NOMO-1 treated with dmso at 0.1 percent for 144 hours (cell line): ENCODE measurements around the gene RAB3A.
"Not testable (repeated sequence)": the region's sequence is repeated elsewhere in the genome, so short reads cannot be mapped to it uniquely, and the experiment has no call there.

ENCODE experiments used
- DNase-seq: peaks from one replicate; lab custom pipeline; 2025; ENCODE audit not compliant: unreplicated experiment; lab: John Stamatoyannopoulos, UW

The RAB3A gene

DNA sequence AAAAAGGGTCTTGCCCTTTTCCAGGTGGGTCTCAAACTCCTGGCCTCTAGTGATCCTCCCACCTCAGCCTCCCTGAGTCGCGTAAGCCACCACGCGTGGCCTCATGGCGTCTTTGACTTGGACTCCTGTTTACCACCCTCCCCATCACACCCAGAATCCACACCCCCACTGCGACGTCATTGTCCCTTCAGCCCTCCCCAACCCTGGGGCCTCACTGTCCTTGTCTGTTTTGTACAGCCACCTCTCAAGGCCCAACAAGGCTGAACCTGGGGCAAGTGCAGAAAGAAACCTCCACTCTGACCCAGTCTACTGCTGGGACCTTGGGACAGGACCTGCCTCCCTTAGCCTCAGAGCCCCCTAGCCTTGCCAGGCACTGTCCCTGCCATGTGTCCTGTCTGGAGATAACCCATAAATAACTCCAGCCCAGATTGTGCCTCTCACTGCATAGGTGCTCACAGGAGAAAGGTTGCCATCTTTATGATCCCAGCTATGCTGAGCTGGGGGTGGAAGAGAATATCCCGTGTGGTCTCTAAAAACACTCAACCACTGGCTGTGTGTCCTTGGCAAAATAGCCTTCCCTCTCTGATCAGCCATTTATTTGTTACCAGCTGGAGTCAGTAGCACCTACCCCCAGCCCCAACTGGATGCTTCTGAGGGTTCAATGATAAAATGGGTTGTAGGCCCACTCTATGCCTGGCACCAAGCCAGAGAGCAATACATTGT lies 32.1 kb downstream of the RAB3A start:
- no peak for DNase-seq

DNA sequence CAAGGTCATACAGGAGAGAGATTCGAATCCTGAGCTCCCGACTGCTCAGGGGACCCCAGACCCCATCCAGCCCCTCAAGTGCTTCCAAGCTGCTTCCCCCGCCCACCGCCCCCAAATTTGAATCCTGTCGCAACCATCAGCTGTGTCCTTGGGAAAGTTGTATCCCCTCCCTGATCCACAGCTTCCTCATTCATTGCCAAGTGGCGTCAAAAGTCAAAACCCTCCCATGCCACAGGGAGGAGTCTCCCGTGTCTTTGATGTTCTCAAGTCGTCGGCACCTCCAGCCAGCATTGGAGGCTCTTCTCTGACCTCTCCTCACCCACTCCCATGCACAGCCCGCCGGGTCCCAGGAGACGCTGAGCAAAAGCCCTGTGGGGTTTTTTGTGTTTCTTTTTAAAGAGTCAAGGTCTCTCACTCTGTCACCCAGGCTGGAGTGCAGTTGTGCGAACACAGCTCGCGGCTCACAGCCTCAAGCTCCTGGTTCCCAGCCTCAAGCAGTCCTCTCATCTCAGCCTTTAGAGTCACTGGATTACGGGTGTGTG lies 33.1 kb downstream of the RAB3A start:
- no peak for DNase-seq

DNA sequence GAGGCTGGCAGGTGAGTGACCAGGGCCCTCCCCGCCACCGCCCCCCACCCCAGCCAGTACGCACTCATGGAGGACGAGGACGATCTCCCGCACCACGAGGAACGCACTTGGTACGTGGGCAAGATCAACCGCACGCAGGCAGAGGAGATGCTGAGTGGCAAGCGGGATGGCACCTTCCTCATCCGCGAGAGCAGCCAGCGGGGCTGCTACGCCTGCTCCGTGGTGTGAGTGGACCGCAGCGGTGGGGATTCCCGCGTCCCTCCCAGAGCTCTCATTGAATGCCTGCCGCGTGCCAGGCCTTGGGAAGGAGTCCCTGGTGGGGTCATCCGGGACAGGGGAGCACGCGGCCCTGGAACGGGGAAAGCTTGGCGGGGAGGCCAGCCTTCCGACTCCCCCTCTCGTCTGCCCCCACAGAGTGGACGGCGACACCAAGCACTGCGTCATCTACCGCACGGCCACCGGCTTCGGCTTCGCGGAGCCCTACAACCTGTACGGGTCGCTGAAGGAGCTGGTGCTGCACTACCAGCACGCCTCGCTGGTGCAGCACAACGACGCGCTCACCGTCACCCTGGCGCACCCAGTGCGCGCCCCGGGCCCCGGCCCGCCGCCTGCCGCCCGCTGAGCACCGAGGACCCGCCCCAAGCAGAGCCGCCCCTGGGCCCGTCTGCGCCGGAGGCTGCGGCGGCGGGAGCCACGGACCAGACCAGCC lies 35.0 kb downstream of the RAB3A start:
- no peak for DNase-seq

- DNase-seq: no peak
Observed at GRCh38 chr19:18167975-18168645, 35.7 kb downstream of the RAB3A start.

- no peak for DNase-seq
Observed at GRCh38 chr19:18167011-18167410, 36.8 kb downstream of the RAB3A start.

DNA sequence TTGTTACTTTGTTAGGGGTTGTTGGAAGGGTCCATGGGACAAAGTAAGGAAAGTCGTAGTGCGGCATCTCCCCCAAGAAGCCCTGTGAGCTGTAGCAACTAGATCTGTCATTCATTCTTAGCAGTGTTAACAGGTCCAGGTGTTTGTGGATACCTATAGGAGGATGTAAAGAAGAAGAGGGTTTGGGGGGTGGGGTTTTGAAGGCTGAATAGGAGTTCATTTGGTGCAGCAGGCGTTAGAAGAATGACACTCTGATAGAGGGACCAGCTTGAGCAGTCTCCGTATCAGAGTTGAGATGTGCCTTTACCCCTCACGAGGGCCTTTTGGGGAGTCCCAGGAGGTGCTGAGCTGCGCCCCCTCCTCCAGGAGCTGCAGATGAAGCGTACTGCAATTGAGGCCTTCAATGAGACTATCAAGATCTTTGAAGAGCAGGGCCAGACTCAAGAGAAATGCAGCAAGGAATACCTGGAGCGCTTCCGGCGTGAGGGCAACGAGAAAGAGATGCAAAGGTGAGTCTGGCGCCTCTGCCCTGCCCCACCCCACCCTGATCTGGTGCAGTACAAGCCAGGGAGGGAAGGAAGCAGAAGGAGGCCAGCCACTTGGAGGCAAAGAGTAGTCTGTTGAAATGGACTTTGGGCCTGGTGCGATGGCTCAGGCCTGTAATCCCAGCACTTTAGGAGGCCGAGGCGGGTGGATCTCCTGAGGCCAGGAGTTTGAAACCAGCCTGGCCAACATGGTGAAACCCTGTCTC lies 37.9 kb downstream of the RAB3A start:
- DNase-seq: no peak

DNA sequence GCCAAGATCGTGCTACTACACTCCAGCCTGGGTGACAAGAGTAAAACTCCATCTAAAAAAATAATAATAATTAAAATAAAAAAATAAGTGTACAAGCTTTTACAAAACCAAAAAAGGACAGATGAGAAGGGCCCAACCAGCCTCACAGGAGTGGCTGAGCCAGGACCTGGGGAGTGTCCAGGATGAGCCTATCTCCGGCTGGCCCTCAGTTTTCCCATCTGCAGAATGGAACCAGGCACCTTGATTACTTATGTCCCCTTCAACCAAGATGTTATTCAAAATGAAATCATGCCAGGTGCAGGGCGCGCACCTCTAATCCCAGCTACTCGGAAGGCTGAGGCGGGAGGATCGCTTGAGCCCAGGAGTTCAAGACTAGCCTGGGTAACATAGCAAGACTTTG lies 39.8 kb downstream of the RAB3A start:
- no peak for DNase-seq

- DNase-seq: no peak
Observed at GRCh38 chr19:18161636-18162002, 42.2 kb downstream of the RAB3A start.

DNA sequence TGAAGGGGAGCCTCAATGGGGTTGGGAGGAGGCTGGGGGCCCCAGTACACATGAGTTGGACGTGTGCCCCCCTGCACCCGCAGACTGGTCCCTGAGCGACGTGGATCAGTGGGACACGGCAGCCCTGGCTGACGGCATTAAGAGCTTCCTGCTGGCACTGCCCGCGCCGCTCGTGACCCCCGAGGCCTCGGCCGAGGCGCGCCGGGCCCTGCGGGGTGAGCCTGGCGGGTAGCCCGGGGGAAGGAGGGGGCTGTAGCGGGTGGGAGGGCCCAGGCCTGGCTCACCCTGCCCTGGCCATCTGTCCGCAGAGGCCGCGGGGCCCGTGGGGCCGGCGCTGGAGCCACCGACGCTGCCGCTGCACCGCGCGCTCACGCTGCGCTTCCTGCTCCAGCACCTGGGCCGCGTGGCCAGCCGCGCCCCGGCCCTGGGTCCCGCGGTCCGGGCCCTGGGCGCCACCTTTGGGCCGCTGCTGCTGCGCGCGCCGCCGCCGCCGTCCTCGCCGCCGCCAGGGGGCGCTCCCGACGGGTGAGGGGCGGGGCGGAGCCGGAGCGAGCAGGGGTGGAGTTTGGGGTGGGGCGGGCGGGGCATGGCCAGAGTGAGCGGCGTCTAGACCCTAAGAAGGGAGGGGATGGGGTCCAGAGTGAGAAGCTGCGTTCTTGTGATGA lies 42.7 kb downstream of the RAB3A start:
- no peak for DNase-seq

- no peak for DNase-seq
Observed at GRCh38 chr19:18160493-18160970, 43.3 kb downstream of the RAB3A start.

DNA sequence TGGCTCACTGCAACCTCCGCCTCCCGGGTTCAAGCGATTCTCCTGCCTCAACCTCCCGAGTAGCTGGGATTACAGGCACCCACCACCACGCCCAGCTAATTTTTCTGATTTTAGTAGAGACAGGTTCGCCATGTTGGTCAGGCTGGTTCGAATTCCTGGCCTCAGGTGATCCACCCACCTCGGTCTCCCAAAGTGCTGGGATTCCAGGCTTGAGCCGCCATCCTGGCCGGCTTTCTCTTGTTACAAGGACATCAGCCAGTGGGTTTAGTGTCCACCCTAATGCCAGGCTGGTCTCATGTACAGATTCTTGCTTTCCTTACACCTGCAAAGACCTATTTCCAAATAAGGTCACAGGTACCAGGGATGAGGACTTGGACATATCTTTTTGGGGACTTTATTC lies 44.0 kb downstream of the RAB3A start:
- DNase-seq: no peak

DNA sequence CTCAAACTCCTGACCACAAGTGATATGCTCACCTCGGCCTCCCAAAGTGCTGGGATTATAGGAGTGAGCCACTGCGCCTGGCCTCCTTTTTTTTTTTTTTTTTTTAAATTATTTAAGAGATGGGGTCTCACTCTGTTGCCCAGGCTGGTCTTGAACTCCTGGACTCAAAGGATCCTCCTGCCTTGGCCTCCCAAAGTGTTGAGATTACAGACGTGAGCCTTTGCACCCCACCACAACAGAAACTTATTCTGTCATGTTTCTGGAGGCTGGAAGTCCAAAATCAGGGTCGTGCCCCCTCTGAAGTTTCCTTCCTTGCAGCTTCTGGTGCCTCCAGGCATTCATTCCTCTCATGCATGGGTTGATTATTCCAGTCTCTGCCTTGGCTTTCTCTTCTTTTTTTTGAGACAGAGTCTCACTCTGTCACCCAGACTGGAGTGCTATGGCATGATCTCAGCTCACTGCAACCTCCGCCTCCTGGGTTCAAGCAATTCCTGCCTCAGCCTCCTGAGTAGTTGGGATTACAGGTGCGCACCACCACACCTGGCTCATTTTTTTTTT lies 44.7 kb downstream of the RAB3A start:
- DNase-seq: not testable (repeated sequence)

- no peak for DNase-seq
Observed at GRCh38 chr19:18158467-18158866, 45.4 kb downstream of the RAB3A start.

DNA sequence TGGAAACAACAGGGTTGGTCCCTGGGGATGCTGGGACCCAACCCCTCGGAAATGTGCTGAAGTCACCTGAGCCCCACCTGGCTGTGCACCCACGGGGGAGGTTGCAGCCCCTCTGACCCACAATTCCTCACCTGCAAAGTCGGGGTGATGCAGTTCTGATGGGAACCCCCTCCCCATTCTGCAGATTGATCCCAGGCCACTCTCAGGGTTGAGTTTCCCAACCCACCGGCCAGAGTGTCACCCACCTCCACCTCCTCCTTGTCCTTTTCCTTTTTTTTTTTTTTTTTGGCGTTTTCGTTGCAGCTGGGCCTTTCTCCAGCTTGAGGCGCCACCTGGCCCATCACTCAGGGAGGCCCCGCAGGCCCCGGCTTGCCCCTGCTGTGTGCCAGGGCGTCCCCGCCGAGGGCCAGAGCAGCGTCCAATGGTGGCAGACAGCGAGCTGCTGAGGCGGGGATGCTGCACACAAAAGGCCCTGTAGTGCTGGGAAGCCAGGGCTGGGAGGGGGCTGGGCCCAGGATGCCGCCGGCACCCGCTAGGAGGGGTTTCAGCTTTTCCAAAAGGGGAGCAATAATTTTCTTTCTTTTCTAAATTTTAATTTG lies 46.3 kb downstream of the RAB3A start:
- no peak for DNase-seq

GRCh38 chr19:18156841-18157464 lies 46.9 kb downstream of the RAB3A start:
- DNase-seq: no peak

DNA sequence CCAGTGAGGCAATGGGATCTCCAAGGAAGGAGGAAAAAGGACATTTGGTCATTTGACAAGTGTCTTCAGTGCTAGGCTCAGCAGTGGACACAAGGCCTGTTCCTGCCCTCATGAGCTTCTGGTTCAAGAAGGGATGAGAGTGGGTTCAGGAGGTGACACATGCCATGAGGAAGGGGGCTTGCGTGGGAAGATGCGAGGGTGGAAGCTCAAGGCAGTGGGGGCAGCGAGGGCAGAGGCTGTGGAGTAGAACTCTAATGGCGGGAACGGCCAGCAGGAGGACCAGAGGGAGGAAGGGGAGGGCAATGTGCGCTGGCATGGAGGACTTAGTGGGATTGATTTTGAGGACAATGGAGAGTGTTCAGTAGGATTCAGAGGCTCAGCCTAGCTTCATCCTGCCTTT lies 47.6 kb downstream of the RAB3A start:
- no peak for DNase-seq

GRCh38 chr19:18155095-18156087 lies 48.5 kb downstream of the RAB3A start:
- DNase-seq: no peak

GRCh38 chr19:18153556-18154134 lies 50.2 kb downstream of the RAB3A start:
- DNase-seq: no peak
